H1 (cell line): ENCODE results near the gene ARL9.

Experiments used
- CBX8 ChIP-seq: fragments of 300-800, 300-1000 bp; sonication (generic); IDR thresholded peaks from 2 replicates; pipeline ENCODE4 v1.7.1; 2016; ENCODE audit warnings: low read depth, low read length, borderline replicate concordance
- CTCF ChIP-seq, 3 experiments: IDR thresholded peaks; 1 replicate in 2 of 3; 2 replicates in 1 of 3; pipeline versions ENCODE4 v1.5.1 to v1.6.1; 2011; ENCODE audit warnings: low read length in 3 of 3, mild to moderate bottlenecking in 3 of 3, inconsistent platforms in 2 of 3, low read depth in 1 of 3, moderate library complexity in 1 of 3; ENCODE audit not compliant: insufficient read depth in 1 of 3; ENCODE audit errors: control extremely low read depth in 1 of 3
- EP300 ChIP-seq, 2 experiments: IDR thresholded peaks; 1 replicate in 1 of 2; 2 replicates in 1 of 2; pipeline ENCODE4 v1.6.1; 2011 to 2012; ENCODE audit warnings: low read depth in 2 of 2, low read length in 2 of 2, mild to moderate bottlenecking in 2 of 2, borderline replicate concordance in 1 of 2, inconsistent platforms in 1 of 2, moderate library complexity in 1 of 2
- EZH2 ChIP-seq: fragments of 200-600 bp; sonication (generic); IDR thresholded peaks from 2 replicates; pipeline ENCODE4 v1.7.1; 2012; ENCODE audit warnings: low read depth, mild to moderate bottlenecking, moderate library complexity, low read length, inconsistent platforms; ENCODE audit not compliant: severe bottlenecking
- FOSL1 ChIP-seq: IDR thresholded peaks from 2 replicates; pipeline ENCODE4 v1.6.1; 2011; ENCODE audit warnings: mild to moderate bottlenecking, low read depth, low read length, moderate library complexity; ENCODE audit not compliant: insufficient read depth
- NRF1 ChIP-seq: IDR thresholded peaks from 2 replicates; pipeline ENCODE4 v1.6.1; 2011; ENCODE audit warnings: mild to moderate bottlenecking, low read depth, low read length, improper control_type of control experiment
- POLR2A ChIP-seq, 2 experiments: IDR thresholded peaks; 1 replicate in 1 of 2; 2 replicates in 1 of 2; pipeline ENCODE4 v1.6.1; 2011; ENCODE audit warnings: low read depth in 2 of 2, low read length in 2 of 2, mild to moderate bottlenecking in 2 of 2; ENCODE audit errors: control extremely low read depth in 1 of 2
- POLR2AphosphoS5 ChIP-seq: IDR thresholded peaks from 2 replicates; pipeline ENCODE4 v1.6.1; 2011; ENCODE audit warnings: low read depth, low read length
- RAD21 ChIP-seq, 2 experiments: IDR thresholded peaks in 1 of 2; conservative IDR thresholded peaks in 1 of 2; 2 replicates each; pipeline ENCODE4 v1.6.1; 2011; ENCODE audit warnings: low read depth in 2 of 2, low read length in 2 of 2, improper control_type of control experiment in 1 of 2, inconsistent platforms in 1 of 2, mild to moderate bottlenecking in 1 of 2, moderate library complexity in 1 of 2
- YY1 ChIP-seq: IDR thresholded peaks from 2 replicates; pipeline ENCODE4 v1.6.1; 2011; ENCODE audit warnings: low read depth, mild to moderate bottlenecking, low read length

GRCh38 chr4:56469489-56470210, 35.9 kb upstream of the ARL9 start:
- TF ChIP-seq POLR2AphosphoS5 (no peak), EZH2 (no peak), RAD21 (IDR thresholded peaks at IDR 0.05 in 1 of 2, conservative IDR thresholded peaks at IDR 0.05 in 1 of 2; ENCODE audit: low read depth in 2 of 2, low read length in 2 of 2) (no peak), CBX8 (no peak), CTCF (IDR thresholded peaks at IDR 0.05; ENCODE audit: control extremely low read depth in 1 of 3, insufficient read depth in 1 of 3, low read depth in 1 of 3, low read length in 3 of 3) (no peak), POLR2A (IDR thresholded peaks at IDR 0.05; ENCODE audit: control extremely low read depth in 1 of 2, low read depth in 2 of 2, low read length in 2 of 2) (no peak), NRF1 (no peak), FOSL1 (no peak), EP300 (IDR thresholded peaks at IDR 0.05; ENCODE audit: borderline replicate concordance in 1 of 2, low read depth in 2 of 2, low read length in 2 of 2) (no peak), YY1 (no peak)
